Prostate gland (tissue), 2 donors: Measurements from ENCODE around the gene GIPC1.

ENCODE experiments used
- CTCF ChIP-seq, 4 experiments: fragments of 200-600 bp in 2 of 4; fragments of 450-650 bp in 2 of 4; sonication (generic) in 2 of 4; IDR thresholded peaks; 1 replicate in 3 of 4; 2 replicates in 1 of 4; pipeline ENCODE4 v1.5.1; 2016 to 2019; ENCODE audit warnings: antibody characterized with exemption in 4 of 4, mild to moderate bottlenecking in 2 of 4, moderate library complexity in 2 of 4
- POLR2A ChIP-seq: fragments of 450-650 bp; IDR thresholded peaks from one replicate; pipeline ENCODE4 v1.6.1; 2016; ENCODE audit warnings: antibody characterized with exemption, mild to moderate bottlenecking

- TF ChIP-seq CTCF (IDR thresholded peaks at IDR 0.05) (no peak), POLR2A (no peak)
These were observed 56.9 kb downstream of the GIPC1 start for GRCh38 chr19:14439014-14439413.
